HepG2 (cell line): Measurements from ENCODE around the gene MAEA. TPM values are rescaled to one million over a fixed set of nuclear protein-coding genes. Genes with fewer than 3 reads are reported as not detected.

Experiments
- ATAC-seq: fragments of 200-7000 bp; cut with Tn5 transposase; 3 replicates; pipeline ENCODE4 v1.9.1; 2020; ENCODE audit warnings: mild to moderate bottlenecking, moderate library complexity
- BruUV-seq: library from RNA; stranded (reverse); fragments of 400-500 nt; replicated peaks from 2 replicates; lab custom pipeline; 2021; lab: Mats Ljungman, UMichigan
- CTCF ChIA-PET: fragments of 300-600 bp; formaldehyde crosslinking; extraction: SDS; loops from one replicate; lab custom pipeline; 2021; ENCODE audit warnings: low total read pairs, inconsistent platforms, low intra/inter-chr PET ratio; lab: Yijun Ruan, JAX
- POLR2A ChIA-PET: fragments of 350-600 bp; sonication (Branson Sonifier 250); formaldehyde crosslinking; loops from one replicate; lab custom pipeline; 2020; ENCODE audit warnings: antibody characterized with exemption, inconsistent platforms; lab: Yijun Ruan, JAX
- DNase-seq: peaks from one replicate; pipeline ENCODE4 v3.0.0-alpha.2; 2015; ENCODE audit warnings: low spot score
- FAIRE-seq: peaks from 3 replicates; lab custom pipeline; 2011; peaks lifted over from hg19 to GRCh38; lab: Jason Lieb, UNC
- H2AFZ ChIP-seq: one replicate; pipeline ENCODE4 v1.6.1; 2011; ENCODE audit warnings: low read length, inconsistent platforms
- H3K27ac ChIP-seq: fragments of 300-600 bp; 3 replicates; pipeline ENCODE4 v1.8.0; 2011; ENCODE audit warnings: mixed run types, mild to moderate bottlenecking, mixed read lengths, low read length, inconsistent platforms; ENCODE audit not compliant: insufficient read depth; ENCODE audit errors: extremely low read length
- H3K27me3 ChIP-seq, 2 experiments: fragments of 200-600 bp in 1 of 2; 2 replicates in 1 of 2; 3 replicates in 1 of 2; pipeline versions ENCODE4 v1.6.0 to v1.8.0; 2011; ENCODE audit warnings: low read length in 2 of 2, mild to moderate bottlenecking in 2 of 2, moderate library complexity in 2 of 2, inconsistent platforms in 1 of 2; ENCODE audit not compliant: insufficient read depth in 2 of 2, control insufficient read depth in 1 of 2
- H3K36me3 ChIP-seq, 2 experiments: fragments of 200-600 bp in 1 of 2; replicated peaks in 1 of 2; 2 replicates in 1 of 2; 3 replicates in 1 of 2; pipeline versions ENCODE4 v1.5.1 to v1.8.0; 2011; ENCODE audit warnings: low read length in 2 of 2, inconsistent platforms in 1 of 2; ENCODE audit not compliant: insufficient read depth in 2 of 2, control insufficient read depth in 1 of 2
- H3K4me1 ChIP-seq: 2 replicates; pipeline ENCODE4 v1.5.1; 2012; ENCODE audit warnings: low read length, inconsistent platforms; ENCODE audit not compliant: insufficient read depth
- H3K4me2 ChIP-seq: 2 replicates; pipeline ENCODE4 v1.6.0; 2011; ENCODE audit warnings: low read depth, low read length, inconsistent platforms
- H3K4me3 ChIP-seq, 3 experiments: fragments of 200-600 bp in 1 of 3; sonication (generic), shearing (Covaris generic) in 1 of 3; replicated peaks in 1 of 3; 2 replicates each; pipeline ENCODE4 v1.5.1; 2011 to 2016; ENCODE audit warnings: low read length in 3 of 3, inconsistent platforms in 2 of 3, low read depth in 2 of 3, mild to moderate bottlenecking in 2 of 3, control low read depth in 1 of 3, mixed read lengths in 1 of 3; ENCODE audit not compliant: insufficient read depth in 1 of 3
- H3K79me2 ChIP-seq: one replicate; pipeline ENCODE4 v1.6.1; 2011; ENCODE audit warnings: low read length, inconsistent platforms; ENCODE audit not compliant: insufficient read depth
- H3K9ac ChIP-seq: 2 replicates; pipeline ENCODE4 v1.6.0; 2011; ENCODE audit warnings: mild to moderate bottlenecking, low read depth, low read length, inconsistent platforms; ENCODE audit not compliant: insufficient read depth
- H3K9me3 ChIP-seq: 2 replicates; pipeline ENCODE4 v1.5.1; 2012; ENCODE audit warnings: mild to moderate bottlenecking, low read length
- H4K20me1 ChIP-seq: 2 replicates; pipeline ENCODE4 v1.6.0; 2011; ENCODE audit warnings: inconsistent platforms, mild to moderate bottlenecking, low read length, moderate library complexity; ENCODE audit not compliant: insufficient read depth
- HCFC1 ChIP-seq: fragments of 150-350 bp; IDR thresholded peaks from 2 replicates; pipeline ENCODE4 v1.6.1; 2014; ENCODE audit warnings: low read depth, low read length
- IRF9 ChIP-seq: sonication (generic); formaldehyde crosslinking; IDR thresholded peaks from 2 replicates; pipeline ENCODE4 v1.8.0; 2022; ENCODE audit warnings: missing genetic modification reagents, mild to moderate bottlenecking, borderline replicate concordance
- KDM4B ChIP-seq: sonication (generic); formaldehyde crosslinking; IDR thresholded peaks from 2 replicates; pipeline ENCODE4 v1.4.0; 2020; ENCODE audit warnings: missing genetic modification reagents
- SRY ChIP-seq: sonication (generic); formaldehyde crosslinking; IDR thresholded peaks from 2 replicates; pipeline ENCODE4 v1.8.0; 2022; ENCODE audit warnings: mild to moderate bottlenecking, missing genetic modification reagents
- ZMYM4 ChIP-seq: sonication (generic); formaldehyde crosslinking; IDR thresholded peaks from 2 replicates; pipeline ENCODE4 v1.8.1; 2023; ENCODE audit warnings: mild to moderate bottlenecking, missing genetic modification reagents
- ZNF205 ChIP-seq: IDR thresholded peaks from 2 replicates; pipeline ENCODE4 v1.6.1; 2018; ENCODE audit warnings: missing biosample characterization, missing genetic modification reagents
- ZNF674 ChIP-seq: sonication (generic); formaldehyde crosslinking; IDR thresholded peaks from 2 replicates; pipeline ENCODE4 v1.5.0; 2020; ENCODE audit warnings: low read depth, mild to moderate bottlenecking, missing genetic modification reagents
- WGBS: methylation state at CpG from one replicate; pipeline ENCODE4 v1.1.6; 2017; ENCODE audit warnings: low lambda C conversion rate; 5-methylcytosine and 5-hydroxymethylcytosine counted together
- in situ Hi-C: cut with HindIII; loops from 2 replicates; pipeline ENCODE4 v1.10.0; 2017; ENCODE audit warnings: low pct_unique_long_range_greater_than_20kb; ENCODE audit not compliant: extremely low pct_ligation_motif_present
- intact Hi-C: fragments of 100-400 bp; cut with micrococcal nuclease; formaldehyde crosslinking; loops from one replicate; pipeline ENCODE4 v1.10.0; 2022; ENCODE audit not compliant: unreplicated experiment
- polyA plus RNA-seq, 8 experiments: library from polyadenylated mRNA; depleted of rRNA in 3 of 8; stranded (reverse) in 7 of 8; unstranded in 1 of 8; fragments of >200 nt; fragmentation: Illumina TruSeq in 4 of 8; extraction: Trizol in 4 of 8; gene quantifications; 2 replicates each; pipeline versions ENCODE4 v1.2.1 to v1.2.3, GENCODE V29; 2011 to 2016; ENCODE audit warnings: low read depth in 4 of 8, missing spikeins in 1 of 8, mixed read lengths in 1 of 8; ENCODE audit not compliant: insufficient read depth in 1 of 8
- total RNA-seq, 5 experiments: library from RNA; depleted of rRNA; stranded (reverse); fragments of >200 nt; fragmentation: Illumina TruSeq; extraction: Trizol; gene quantifications; 2 replicates each; pipeline ENCODE4 v1.2.3, GENCODE V29; 2016; ENCODE audit warnings: low read depth in 1 of 5
- TF ChIP-seq, protein P1 (sequence below): sonication (generic); formaldehyde crosslinking; IDR thresholded peaks from 2 replicates; pipeline ENCODE4 v1.9.0; 2021; ENCODE audit warnings: missing genetic modification reagents, mild to moderate bottlenecking, borderline replicate concordance
- TF ChIP-seq, protein P2 (sequence below): sonication (generic); formaldehyde crosslinking; IDR thresholded peaks from 2 replicates; pipeline ENCODE4 v1.5.0; 2020; ENCODE audit warnings: missing genetic modification reagents, mild to moderate bottlenecking, borderline replicate concordance
- TF ChIP-seq, protein P3 (sequence below): fragments of 450-650 bp; IDR thresholded peaks from 2 replicates; pipeline ENCODE4 v1.6.1; 2017
- TF ChIP-seq, protein P4 (sequence below): conservative IDR thresholded peaks from 2 replicates; pipeline ENCODE4 v1.6.1; 2018; ENCODE audit warnings: missing genetic modification reagents

Gene MAEA
- total and polyA plus RNA-seq, 2 of the 13 experiments (the other 11 are each of a cell fraction or from before 2014, with no cell fraction given), result 52.0 to 57.1 TPM

DNA sequence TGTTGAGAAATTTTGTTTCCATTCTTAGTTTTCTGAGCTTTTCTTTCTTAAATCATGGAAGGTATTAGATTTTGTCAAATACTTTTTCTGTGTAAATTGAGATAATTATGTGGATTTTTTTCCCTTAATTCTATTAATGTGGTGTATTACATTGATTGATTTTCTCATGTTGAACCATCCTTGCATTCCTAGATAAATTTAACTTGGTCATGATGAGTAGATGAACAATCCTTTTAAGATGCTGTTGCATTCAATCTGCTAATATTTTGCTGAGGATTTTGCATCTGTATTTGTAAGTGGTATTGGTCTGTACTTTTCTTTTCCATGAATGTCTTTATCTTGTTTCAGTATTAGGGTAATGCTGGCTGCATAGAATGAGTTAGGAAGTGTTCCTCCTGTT, 20.5 kb upstream of the MAEA start:
- Histone ChIP-seq H3K36me3 (no peaks in the 10 kb centered on the region), H2AFZ (no peak overlapping the region), H3K9me3 (peaks cover 7% of the 10 kb centered on the region; the same call in 1 of the 2 replicates), H3K4me2 (no peak overlapping the region), H3K27ac (no peak overlapping the region), H3K4me3 (no peak overlapping the region), H3K27me3 (no peaks in the 10 kb centered on the region; a peak in 1 of 5 replicates), H3K4me1 (no peaks in the 10 kb centered on the region), H3K9ac (no peak overlapping the region), H4K20me1 (no peaks in the 10 kb centered on the region), H3K79me2 (no peaks in the 10 kb centered on the region)
- BruUV-seq, result no TSS peak
- FAIRE-seq, result no peak
- POLR2A ChIA-PET, result interaction anchor here (2.0 kb wide), 1 partner anchor 64 kb away, joined by 5 read pairs; no protein-coding TSS in a partner anchor
- CTCF ChIA-PET, result interaction anchor here (3.1 kb wide), 1 partner anchor 139 kb away, joined by 25 read pairs; no protein-coding TSS in a partner anchor
- DNase-seq, result no peak
- intact Hi-C loops, result no loop called here
- in situ Hi-C loops, result loop anchor here (5.0 kb wide), 1 partner anchor 137 kb away; no protein-coding TSS in a partner anchor
- TF ChIP-seq SRY (CRISPR knock-in tag), result no peak
- TF ChIP-seq KDM4B (CRISPR knock-in tag), result no peak
- ATAC-seq, result no peak

DNA sequence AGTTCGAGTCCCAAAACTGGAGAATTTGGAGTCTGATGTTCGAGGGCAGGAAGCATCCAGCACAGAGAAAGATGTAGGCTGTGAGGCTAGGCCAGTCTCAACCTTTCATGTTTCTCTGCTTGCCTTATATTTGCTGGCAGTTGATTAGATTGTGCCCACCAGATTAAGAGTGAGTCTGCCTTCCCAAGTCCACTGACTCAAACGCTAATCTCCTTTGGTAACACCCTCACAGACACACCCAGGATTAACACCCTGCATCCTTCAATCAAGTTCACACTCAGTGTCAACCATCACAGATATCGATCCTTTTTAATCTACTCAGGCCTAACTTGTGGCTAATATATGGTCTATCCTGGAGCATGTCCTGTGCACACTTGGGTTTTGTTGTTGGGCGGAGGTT, 18.0 kb upstream of the MAEA start:
- POLR2A ChIA-PET, result no interaction called here
- no peaks in the 10 kb centered on the region for H4K20me1 ChIP-seq
- peaks cover 7% of the 10 kb centered on the region; the same call in 1 of the 2 replicates for H3K9me3 ChIP-seq
- CTCF ChIA-PET, result no interaction called here
- H3K4me2 ChIP-seq, result no peak overlapping the region
- no TSS peak for BruUV-seq
- intact Hi-C loops, result no loop called here
- H3K27ac ChIP-seq, result no peak overlapping the region
- WGBS, result 76% methylated on average over 5 of the region's 5 CpGs
- H3K27me3 ChIP-seq, result no peaks in the 10 kb centered on the region; a peak in 1 of 5 replicates
- H3K9ac ChIP-seq, result no peak overlapping the region
- in situ Hi-C loops, result no loop called here
- H3K36me3 ChIP-seq, result no peaks in the 10 kb centered on the region
- no peak overlapping the region for H2AFZ ChIP-seq
- no peak for DNase-seq
- no peak for ATAC-seq
- H3K4me3 ChIP-seq, result no peak overlapping the region
- no peak for FAIRE-seq
- H3K4me1 ChIP-seq, result no peaks in the 10 kb centered on the region
- H3K79me2 ChIP-seq, result no peaks in the 10 kb centered on the region
- TF ChIP-seq HCFC1 (no peak), ZMYM4 (no peak), IRF9 (CRISPR knock-in tag) (no peak), ZNF674 (CRISPR knock-in tag) (no peak), ZNF205 (CRISPR knock-in tag) (no peak)
- TF ChIP-seq, protein P1, sequence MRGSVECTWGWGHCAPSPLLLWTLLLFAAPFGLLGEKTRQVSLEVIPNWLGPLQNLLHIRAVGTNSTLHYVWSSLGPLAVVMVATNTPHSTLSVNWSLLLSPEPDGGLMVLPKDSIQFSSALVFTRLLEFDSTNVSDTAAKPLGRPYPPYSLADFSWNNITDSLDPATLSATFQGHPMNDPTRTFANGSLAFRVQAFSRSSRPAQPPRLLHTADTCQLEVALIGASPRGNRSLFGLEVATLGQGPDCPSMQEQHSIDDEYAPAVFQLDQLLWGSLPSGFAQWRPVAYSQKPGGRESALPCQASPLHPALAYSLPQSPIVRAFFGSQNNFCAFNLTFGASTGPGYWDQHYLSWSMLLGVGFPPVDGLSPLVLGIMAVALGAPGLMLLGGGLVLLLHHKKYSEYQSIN (CRISPR knock-in tag), result no peak
- TF ChIP-seq, protein P2, sequence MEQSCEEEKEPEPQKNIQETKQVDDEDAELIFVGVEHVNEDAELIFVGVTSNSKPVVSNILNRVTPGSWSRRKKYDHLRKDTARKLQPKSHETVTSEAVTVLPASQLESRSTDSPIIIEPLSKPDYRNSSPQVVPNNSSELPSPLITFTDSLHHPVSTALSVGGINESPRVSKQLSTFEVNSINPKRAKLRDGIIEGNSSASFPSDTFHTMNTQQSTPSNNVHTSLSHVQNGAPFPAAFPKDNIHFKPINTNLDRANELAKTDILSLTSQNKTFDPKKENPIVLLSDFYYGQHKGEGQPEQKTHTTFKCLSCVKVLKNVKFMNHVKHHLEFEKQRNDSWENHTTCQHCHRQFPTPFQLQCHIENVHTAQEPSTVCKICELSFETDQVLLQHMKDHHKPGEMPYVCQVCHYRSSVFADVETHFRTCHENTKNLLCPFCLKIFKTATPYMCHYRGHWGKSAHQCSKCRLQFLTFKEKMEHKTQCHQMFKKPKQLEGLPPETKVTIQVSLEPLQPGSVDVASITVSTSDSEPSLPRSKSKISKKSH (CRISPR knock-in tag), result no peak
- TF ChIP-seq, protein P3, sequence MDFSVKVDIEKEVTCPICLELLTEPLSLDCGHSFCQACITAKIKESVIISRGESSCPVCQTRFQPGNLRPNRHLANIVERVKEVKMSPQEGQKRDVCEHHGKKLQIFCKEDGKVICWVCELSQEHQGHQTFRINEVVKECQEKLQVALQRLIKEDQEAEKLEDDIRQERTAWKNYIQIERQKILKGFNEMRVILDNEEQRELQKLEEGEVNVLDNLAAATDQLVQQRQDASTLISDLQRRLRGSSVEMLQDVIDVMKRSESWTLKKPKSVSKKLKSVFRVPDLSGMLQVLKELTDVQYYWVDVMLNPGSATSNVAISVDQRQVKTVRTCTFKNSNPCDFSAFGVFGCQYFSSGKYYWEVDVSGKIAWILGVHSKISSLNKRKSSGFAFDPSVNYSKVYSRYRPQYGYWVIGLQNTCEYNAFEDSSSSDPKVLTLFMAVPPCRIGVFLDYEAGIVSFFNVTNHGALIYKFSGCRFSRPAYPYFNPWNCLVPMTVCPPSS, result no peak
- TF ChIP-seq, protein P4, sequence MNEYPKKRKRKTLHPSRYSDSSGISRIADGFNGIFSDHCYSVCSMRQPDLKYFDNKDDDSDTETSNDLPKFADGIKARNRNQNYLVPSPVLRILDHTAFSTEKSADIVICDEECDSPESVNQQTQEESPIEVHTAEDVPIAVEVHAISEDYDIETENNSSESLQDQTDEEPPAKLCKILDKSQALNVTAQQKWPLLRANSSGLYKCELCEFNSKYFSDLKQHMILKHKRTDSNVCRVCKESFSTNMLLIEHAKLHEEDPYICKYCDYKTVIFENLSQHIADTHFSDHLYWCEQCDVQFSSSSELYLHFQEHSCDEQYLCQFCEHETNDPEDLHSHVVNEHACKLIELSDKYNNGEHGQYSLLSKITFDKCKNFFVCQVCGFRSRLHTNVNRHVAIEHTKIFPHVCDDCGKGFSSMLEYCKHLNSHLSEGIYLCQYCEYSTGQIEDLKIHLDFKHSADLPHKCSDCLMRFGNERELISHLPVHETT, result no peak
